Measurements from ENCODE around the gene IMP4. TPM values are rescaled to one million over a fixed set of nuclear protein-coding genes. Genes with fewer than 3 reads are reported as not detected.

Gene IMP4
- total RNA-seq, 1 donor from 2014 or later: 140 TPM

DNA sequence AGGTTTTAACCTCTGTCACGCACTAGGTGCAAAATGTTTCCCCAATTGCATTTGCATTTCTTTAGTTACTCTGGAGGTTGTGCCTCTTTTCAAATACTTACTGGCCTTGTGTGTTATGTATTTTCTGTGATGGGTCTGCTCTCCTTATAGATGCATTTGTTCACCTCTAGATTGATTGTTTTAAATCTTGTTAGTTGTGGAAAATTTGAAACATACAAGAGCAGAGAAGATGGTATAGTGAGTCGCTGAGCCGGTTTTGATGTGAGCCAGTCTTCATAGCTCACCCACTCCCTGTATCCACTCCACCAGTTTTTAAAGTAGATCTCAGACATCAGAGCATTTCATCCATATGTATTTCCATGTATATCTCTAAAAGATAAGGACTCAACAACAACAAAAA is 6.5 kb downstream of the IMP4 start:
- no peak overlapping the region for H3K27ac Mint-ChIP-seq
- CTCF ChIA-PET: interaction anchor here (0.6 kb wide), 1 partner anchor 34 kb away, joined by 4 read pairs; no protein-coding TSS in a partner anchor
- TF ChIP-seq, protein P1, sequence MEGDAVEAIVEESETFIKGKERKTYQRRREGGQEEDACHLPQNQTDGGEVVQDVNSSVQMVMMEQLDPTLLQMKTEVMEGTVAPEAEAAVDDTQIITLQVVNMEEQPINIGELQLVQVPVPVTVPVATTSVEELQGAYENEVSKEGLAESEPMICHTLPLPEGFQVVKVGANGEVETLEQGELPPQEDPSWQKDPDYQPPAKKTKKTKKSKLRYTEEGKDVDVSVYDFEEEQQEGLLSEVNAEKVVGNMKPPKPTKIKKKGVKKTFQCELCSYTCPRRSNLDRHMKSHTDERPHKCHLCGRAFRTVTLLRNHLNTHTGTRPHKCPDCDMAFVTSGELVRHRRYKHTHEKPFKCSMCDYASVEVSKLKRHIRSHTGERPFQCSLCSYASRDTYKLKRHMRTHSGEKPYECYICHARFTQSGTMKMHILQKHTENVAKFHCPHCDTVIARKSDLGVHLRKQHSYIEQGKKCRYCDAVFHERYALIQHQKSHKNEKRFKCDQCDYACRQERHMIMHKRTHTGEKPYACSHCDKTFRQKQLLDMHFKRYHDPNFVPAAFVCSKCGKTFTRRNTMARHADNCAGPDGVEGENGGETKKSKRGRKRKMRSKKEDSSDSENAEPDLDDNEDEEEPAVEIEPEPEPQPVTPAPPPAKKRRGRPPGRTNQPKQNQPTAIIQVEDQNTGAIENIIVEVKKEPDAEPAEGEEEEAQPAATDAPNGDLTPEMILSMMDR (IDR thresholded peaks at IDR 0.05): no peak
- POLR2A ChIA-PET: no interaction called here
- peaks cover 55% of the 10 kb centered on the region for H3K36me3 Mint-ChIP-seq (ENCODE audit: low read depth)
- no peak for DNase-seq
- H3K4me3 Mint-ChIP-seq: no peak overlapping the region
- intact Hi-C loops (cut with micrococcal nuclease): loop anchor here (10.0 kb wide), 1 partner anchor 376 kb away; the partner anchor contains the start of gene GPR148
- ATAC-seq (ENCODE audit: low read depth): no peak
- no peaks in the 10 kb centered on the region for H3K27me3 Mint-ChIP-seq
- H3K9me3 Mint-ChIP-seq: no peaks in the 10 kb centered on the region
- H3K4me1 Mint-ChIP-seq: peaks cover 49% of the 10 kb centered on the region

DNA sequence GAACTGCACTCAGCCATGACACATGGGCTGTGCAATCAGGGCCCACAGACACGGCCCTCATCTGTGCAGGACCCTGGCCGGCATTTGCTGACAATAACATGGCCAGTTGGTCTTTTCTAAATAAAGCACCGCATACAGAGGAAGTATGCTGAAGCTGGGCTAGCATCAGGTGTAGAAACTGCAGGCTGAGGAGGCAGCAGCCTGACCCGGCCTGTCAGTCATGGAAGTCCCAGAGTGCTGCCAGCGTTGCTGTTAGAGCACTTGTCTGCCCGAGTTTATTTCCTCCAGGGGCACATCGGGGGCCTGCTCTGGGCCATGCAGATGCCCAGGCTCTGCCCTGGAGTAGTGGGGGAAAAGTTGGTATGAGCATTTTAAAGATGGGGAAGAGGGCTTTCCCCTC is 9.0 kb downstream of the IMP4 start:
- Mint-ChIP-seq H3K27ac (peak overlapping the region; percentile 35), H3K36me3 (ENCODE audit: low read depth) (peaks cover 31% of the 10 kb centered on the region), H3K9me3 (no peaks in the 10 kb centered on the region), H3K4me3 (no peak overlapping the region), H3K27me3 (no peaks in the 10 kb centered on the region), H3K4me1 (peaks cover 46% of the 10 kb centered on the region)
- intact Hi-C loops (cut with micrococcal nuclease): no loop called here
- TF ChIP-seq, protein P1 (IDR thresholded peaks at IDR 0.05): no peak
- ChIA-PET CTCF (interaction anchor here (1.3 kb wide), 1 partner anchor 21 kb away, joined by 3 read pairs; no protein-coding TSS in a partner anchor), POLR2A (interaction anchor here (0.8 to 1.5 kb wide), 2 partner anchors 9 to 20 kb away, joined by 3 to 7 read pairs; partner anchors contain the start of gene IMP4)
- no peak for ATAC-seq (ENCODE audit: low read depth)
- DNase-seq: no peak

DNA sequence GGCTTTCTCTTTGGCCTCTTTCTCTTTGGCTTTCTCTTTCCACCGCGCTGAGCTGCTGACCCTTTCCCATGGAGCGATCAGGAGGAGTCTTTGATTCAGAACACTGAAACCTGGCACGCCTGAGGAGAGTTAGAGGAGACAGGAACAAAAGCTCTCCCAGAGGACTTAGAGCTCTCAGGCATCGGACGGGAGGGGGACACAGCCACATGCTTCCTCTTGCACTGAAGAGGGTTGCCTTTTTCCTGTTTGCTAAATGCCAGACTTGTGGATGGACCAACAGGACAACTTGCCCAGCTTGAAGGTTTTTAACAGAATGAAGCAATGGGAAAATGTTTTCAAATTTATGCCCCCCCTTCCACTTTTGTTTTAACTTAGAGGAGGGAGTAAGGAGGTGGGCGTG is 9.5 kb downstream of the IMP4 start:
- ChIA-PET POLR2A (interaction anchor here (0.8 to 1.5 kb wide), 2 partner anchors 9 to 19 kb away, joined by 3 to 7 read pairs; partner anchors contain the start of gene IMP4), CTCF (interaction anchor here (1.3 kb wide), 1 partner anchor 21 kb away, joined by 3 read pairs; no protein-coding TSS in a partner anchor)
- Mint-ChIP-seq H3K27me3 (no peaks in the 10 kb centered on the region), H3K4me3 (peak overlapping the region; percentile 24), H3K4me1 (peaks cover 42% of the 10 kb centered on the region), H3K9me3 (no peaks in the 10 kb centered on the region), H3K27ac (no peak overlapping the region), H3K36me3 (ENCODE audit: low read depth) (peaks cover 26% of the 10 kb centered on the region)
- ATAC-seq (ENCODE audit: low read depth) (no peak), DNase-seq (no peak)
- TF ChIP-seq, protein P1 (IDR thresholded peaks at IDR 0.05): no peak
- intact Hi-C loops (cut with micrococcal nuclease): no loop called here

DNA sequence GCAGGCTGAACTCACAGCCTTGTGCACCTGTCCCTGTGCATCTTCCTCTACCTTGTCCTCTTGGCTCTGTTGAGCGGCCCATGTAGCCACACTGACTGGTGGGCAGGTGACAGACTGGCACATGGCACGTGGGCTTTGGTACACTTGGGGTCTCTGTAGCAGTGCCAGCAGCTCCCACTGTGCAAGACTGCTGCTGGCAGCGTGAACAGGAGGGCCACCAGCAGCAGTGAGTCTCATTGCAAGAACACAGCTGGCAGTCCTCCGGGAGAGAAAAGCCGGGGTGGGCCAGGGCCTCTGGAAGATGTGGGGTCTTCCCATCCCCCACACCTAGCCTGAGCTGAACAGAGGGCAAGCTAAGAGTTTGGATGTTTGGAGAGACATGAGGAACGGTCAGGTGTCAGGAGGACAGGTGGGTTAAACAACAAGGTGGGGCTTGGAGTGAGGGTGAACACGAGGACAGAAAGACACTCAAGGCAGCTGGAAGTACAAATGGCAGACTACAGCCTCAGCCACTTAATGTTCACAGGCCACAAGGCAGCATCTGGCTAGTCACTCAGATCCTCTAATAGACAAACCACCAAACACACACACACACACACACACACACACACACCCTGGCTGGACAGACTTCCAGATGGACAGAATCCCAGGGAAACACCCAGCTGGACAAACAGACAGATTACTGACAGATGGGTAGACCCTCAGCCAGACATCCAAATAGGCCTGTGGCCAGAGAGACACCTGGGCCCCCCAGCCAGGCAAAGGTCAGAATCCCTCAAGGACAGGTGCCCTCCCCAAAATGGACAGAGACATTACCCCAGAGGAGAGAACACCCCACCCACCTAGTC is 10.8 kb downstream of the IMP4 start:
- Mint-ChIP-seq H3K9me3 (no peaks in the 10 kb centered on the region), H3K4me1 (peaks cover 32% of the 10 kb centered on the region), H3K4me3 (peak overlapping the region; percentile 28), H3K27ac (no peak overlapping the region), H3K27me3 (no peaks in the 10 kb centered on the region), H3K36me3 (ENCODE audit: low read depth) (peaks cover 13% of the 10 kb centered on the region)
- ATAC-seq (ENCODE audit: low read depth) (no peak), DNase-seq (no peak)
- POLR2A ChIA-PET: interaction anchor here (4.2 kb wide), 1 partner anchor 11 kb away, joined by 43 read pairs; the partner anchor contains the start of gene IMP4
- intact Hi-C loops (cut with micrococcal nuclease): no loop called here
- CTCF ChIA-PET: interaction anchor here (0.8 to 1.6 kb wide), 2 partner anchors 11 to 21 kb away, joined by 3 to 6 read pairs; partner anchors contain the start of gene IMP4
- TF ChIP-seq, protein P1 (IDR thresholded peaks at IDR 0.05): no peak

DNA sequence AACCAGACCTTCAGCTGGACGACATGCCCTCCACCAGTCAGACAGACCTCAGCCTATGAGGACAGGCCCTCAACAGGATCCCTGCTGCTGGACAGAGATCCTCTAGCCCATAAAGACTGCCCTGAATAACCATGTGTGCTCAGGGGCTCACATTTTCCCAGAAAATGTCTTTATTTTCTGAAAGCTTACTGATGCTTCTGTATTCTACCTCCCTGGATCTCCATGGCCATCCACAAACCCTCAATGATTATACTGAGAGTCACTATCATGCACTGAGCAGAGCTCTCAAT is 11.4 kb downstream of the IMP4 start:
- intact Hi-C loops (cut with micrococcal nuclease): no loop called here
- TF ChIP-seq, protein P1 (IDR thresholded peaks at IDR 0.05): no peak
- Mint-ChIP-seq H3K4me3 (peak overlapping the region; percentile 3), H3K27ac (no peak overlapping the region), H3K27me3 (no peaks in the 10 kb centered on the region), H3K36me3 (ENCODE audit: low read depth) (peaks cover 7% of the 10 kb centered on the region), H3K4me1 (peaks cover 31% of the 10 kb centered on the region), H3K9me3 (no peaks in the 10 kb centered on the region)
- CTCF ChIA-PET: interaction anchor here (0.7 to 1.6 kb wide), 2 partner anchors 19 to 22 kb away, joined by 3 to 6 read pairs; no protein-coding TSS in a partner anchor
- POLR2A ChIA-PET: interaction anchor here (4.2 kb wide), 1 partner anchor 12 kb away, joined by 43 read pairs; the partner anchor contains the start of gene IMP4
- DNase-seq: no peak
- ATAC-seq (ENCODE audit: low read depth): no peak

Measured in activated B cell treated with CpG ODN at 0.5 μM for 24 hours (primary cell).